A673 (cell line): ENCODE measurements around the gene LCP2. TPM values are rescaled to one million over a fixed set of nuclear protein-coding genes. Genes with fewer than 3 reads are reported as not detected.

Source experiments
- BruUV-seq: library from RNA; stranded (reverse); fragments of 400-500 nt; replicated peaks from 2 replicates; lab custom pipeline; 2021; lab: Mats Ljungman, UMichigan
- CTCF ChIA-PET: fragments of 300-600 bp; sonication (Branson Sonifier 250); formaldehyde crosslinking; loops from one replicate; lab custom pipeline; 2022; ENCODE audit warnings: antibody characterized with exemption; lab: Charles Lee
- POLR2A ChIA-PET: fragments of 300-600 bp; sonication (Branson Sonifier 250); formaldehyde crosslinking; loops from one replicate; lab custom pipeline; 2022; ENCODE audit warnings: antibody characterized with exemption; ENCODE audit not compliant: low non-redundant PET; lab: Charles Lee
- DNase-seq: peaks from one replicate; pipeline ENCODE4 v3.0.0-alpha.2; 2015; ENCODE audit warnings: low spot score
- H3K27ac ChIP-seq: fragments of 200-600 bp; sonication (generic); 2 replicates; pipeline ENCODE4 v1.5.1; 2016; ENCODE audit warnings: mixed run types, low read depth, mild to moderate bottlenecking, mixed read lengths, antibody characterized with exemption, low read length; ENCODE audit not compliant: poor library complexity, severe bottlenecking
- H3K27me3 ChIP-seq: fragments of 200-600 bp; sonication (generic); replicated peaks from 2 replicates; pipeline ENCODE4 v1.6.1; 2017; ENCODE audit warnings: mixed run types, low read depth, mild to moderate bottlenecking, mixed read lengths, antibody characterized with exemption, low read length; ENCODE audit not compliant: insufficient read depth, poor library complexity
- H3K36me3 ChIP-seq: fragments of 200-600 bp; sonication (generic); 2 replicates; pipeline ENCODE4 v1.6.1; 2016; ENCODE audit warnings: mixed run types, mild to moderate bottlenecking, mixed read lengths, antibody characterized with exemption, low read length; ENCODE audit not compliant: insufficient read depth, poor library complexity, severe bottlenecking
- H3K4me1 ChIP-seq: fragments of 200-600 bp; sonication (generic); 2 replicates; pipeline ENCODE4 v1.6.1; 2017; ENCODE audit warnings: mixed run types, mild to moderate bottlenecking, mixed read lengths, antibody characterized with exemption, low read length; ENCODE audit not compliant: insufficient read depth, poor library complexity, severe bottlenecking
- H3K4me3 ChIP-seq: fragments of 200-600 bp; sonication (generic); 2 replicates; pipeline ENCODE4 v1.5.1; 2016; ENCODE audit warnings: low read depth, mixed run types, mild to moderate bottlenecking, mixed read lengths, low read length; ENCODE audit not compliant: poor library complexity, severe bottlenecking
- H3K9me3 ChIP-seq: fragments of 200-600 bp; sonication (generic); 2 replicates; pipeline ENCODE4 v1.6.1; 2016; ENCODE audit warnings: mixed run types, low read depth, mild to moderate bottlenecking, mixed read lengths, antibody characterized with exemption, low read length; ENCODE audit not compliant: poor library complexity, severe bottlenecking
- CTCF ChIP-seq: fragments of 300-800, 200-600 bp; sonication (generic); conservative IDR thresholded peaks from 2 replicates; pipeline ENCODE4 v1.5.1; 2017; ENCODE audit warnings: low read depth, mild to moderate bottlenecking, antibody characterized with exemption, low read length, moderate library complexity, mixed read lengths
- EZH2 ChIP-seq: fragments of 200-600 bp; sonication (generic); IDR thresholded peaks from 2 replicates; pipeline ENCODE4 v1.6.1; 2017; ENCODE audit warnings: borderline replicate concordance, low read depth, mild to moderate bottlenecking, mixed read lengths, antibody characterized with exemption, low read length; ENCODE audit not compliant: poor library complexity, severe bottlenecking
- intact Hi-C: fragments of 100-400 bp; cut with micrococcal nuclease; formaldehyde crosslinking; loops from one replicate; pipeline ENCODE4 v1.10.0; 2022; ENCODE audit not compliant: unreplicated experiment
- total RNA-seq: library from RNA; stranded (reverse); gene quantifications from 2 replicates; pipeline ENCODE4 v1.2.3, GENCODE V29; 2021

Gene LCP2
- total RNA-seq, 1 experiment from 2014 or later = not detected

- H3K4me1 ChIP-seq = no peaks in the 10 kb centered on the region
- no peaks in the 10 kb centered on the region for H3K27me3 ChIP-seq
- no TSS peak for BruUV-seq
- H3K9me3 ChIP-seq = no peaks in the 10 kb centered on the region
- H3K27ac ChIP-seq = no peak overlapping the region
- CTCF ChIA-PET = no interaction called here
- H3K36me3 ChIP-seq = no peaks in the 10 kb centered on the region
- H3K4me3 ChIP-seq = no peak overlapping the region
- no peak for DNase-seq
- TF ChIP-seq EZH2 (no peak), CTCF (no peak)
- intact Hi-C loops = no loop called here
- POLR2A ChIA-PET = no interaction called here
Observed at GRCh38 chr5:170283296-170283695, 14.3 kb downstream of the LCP2 start.

GRCh38 chr5:170280011-170280493, 17.5 kb downstream of the LCP2 start:
- H3K36me3 ChIP-seq = no peaks in the 10 kb centered on the region
- H3K4me3 ChIP-seq = no peak overlapping the region
- BruUV-seq = no TSS peak
- ChIA-PET POLR2A (no interaction called here), CTCF (no interaction called here)
- DNase-seq = no peak
- intact Hi-C loops = no loop called here
- no peaks in the 10 kb centered on the region for H3K4me1 ChIP-seq
- no peaks in the 10 kb centered on the region for H3K9me3 ChIP-seq
- H3K27me3 ChIP-seq = no peaks in the 10 kb centered on the region
- TF ChIP-seq CTCF = no peak
- TF ChIP-seq EZH2 = no peak
- H3K27ac ChIP-seq = no peak overlapping the region

GRCh38 chr5:170279459-170279817, 18.1 kb downstream of the LCP2 start:
- TF ChIP-seq CTCF (no peak), EZH2 (no peak)
- ChIA-PET CTCF (no interaction called here), POLR2A (no interaction called here)
- intact Hi-C loops = no loop called here
- Histone ChIP-seq H3K27ac (no peak overlapping the region), H3K9me3 (no peaks in the 10 kb centered on the region), H3K27me3 (no peaks in the 10 kb centered on the region), H3K36me3 (no peaks in the 10 kb centered on the region), H3K4me1 (no peaks in the 10 kb centered on the region), H3K4me3 (no peak overlapping the region)
- no TSS peak for BruUV-seq
- DNase-seq = no peak
